ENCODE results near the gene APOOL.

APOOL gene

DNA sequence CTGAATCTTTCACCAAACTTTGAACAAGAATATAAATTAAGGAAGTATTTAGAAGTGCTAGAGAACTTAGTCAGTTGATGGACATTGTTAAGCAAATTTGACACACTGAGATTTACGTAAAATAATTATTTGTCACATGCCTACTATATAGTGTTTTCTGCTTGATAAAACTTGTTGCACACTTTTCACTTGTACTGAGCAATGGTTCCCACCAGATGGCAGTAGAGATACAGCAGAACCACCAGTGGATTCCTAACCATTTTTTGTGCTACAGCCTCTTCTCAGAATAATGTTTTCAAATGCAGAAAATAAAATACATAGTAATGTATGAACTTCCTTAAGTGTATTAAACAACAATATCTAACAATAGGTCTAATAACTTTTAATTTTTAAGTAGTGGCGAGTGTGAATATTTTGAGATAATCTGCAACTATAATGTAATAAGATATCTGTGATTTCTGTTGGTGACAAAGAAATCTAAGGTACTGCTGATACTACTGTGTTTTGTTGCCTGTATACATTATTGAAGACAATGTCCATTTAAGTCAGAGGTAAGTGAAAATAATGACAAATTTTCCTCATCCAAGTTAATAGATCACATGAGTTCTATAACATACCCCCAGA, 81.2 kb downstream of the APOOL start:
- Histone ChIP-seq H3K36me3 (ENCODE audit: control insufficient read depth in 1 of 2, insufficient read depth in 2 of 2, low read length in 2 of 2) (peaks cover 3 to 5% of the 10 kb centered on the region in 2 donors), H3K27me3 (ENCODE audit: low read depth, low read length) (no peaks in the 10 kb centered on the region), H3K4me1 (ENCODE audit: control insufficient read depth in 1 of 2, insufficient read depth in 2 of 2, low read length in 2 of 2) (no peaks in the 10 kb centered on the region), H3K4me3 (ENCODE audit: low read depth in 1 of 2, low read length in 2 of 2) (no peak overlapping the region), H3K9me3 (ENCODE audit: control insufficient read depth in 1 of 2, low read length in 2 of 2) (no peaks in the 10 kb centered on the region), H3K27ac (ENCODE audit: low read length) (no peak overlapping the region)

DNA sequence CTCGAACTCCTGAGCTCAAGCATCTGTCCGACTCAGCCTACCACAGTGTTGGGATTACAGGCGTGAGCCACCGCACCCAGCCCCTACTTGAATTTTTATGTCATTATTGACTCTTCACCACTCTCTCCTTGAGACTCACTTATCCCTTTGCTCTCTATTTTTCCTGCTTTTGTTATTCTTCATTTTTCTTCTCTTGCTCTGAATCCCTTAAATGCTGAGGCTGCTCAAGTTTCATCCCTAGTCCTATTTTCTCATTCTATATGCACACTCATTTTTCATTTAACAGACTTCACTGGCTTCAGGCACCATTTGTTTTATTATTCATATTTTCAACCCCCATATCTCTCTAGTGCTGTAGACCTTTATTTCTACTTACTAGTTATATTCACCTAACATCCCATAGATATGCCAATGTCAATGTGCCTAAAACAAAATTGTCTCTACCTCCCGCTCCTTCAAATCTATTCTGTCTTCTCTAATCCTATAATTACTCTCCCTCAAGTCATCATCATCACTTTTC, 85.7 kb downstream of the APOOL start:
- Histone ChIP-seq H3K36me3 (ENCODE audit: control insufficient read depth in 1 of 2, insufficient read depth in 2 of 2, low read length in 2 of 2) (peaks cover 7 to 18% of the 10 kb centered on the region in 2 donors), H3K4me1 (ENCODE audit: control insufficient read depth in 1 of 2, insufficient read depth in 2 of 2, low read length in 2 of 2) (no peaks in the 10 kb centered on the region), H3K27me3 (ENCODE audit: low read depth, low read length) (no peaks in the 10 kb centered on the region), H3K4me3 (ENCODE audit: low read depth in 1 of 2, low read length in 2 of 2) (no peak overlapping the region), H3K9me3 (ENCODE audit: control insufficient read depth in 1 of 2, low read length in 2 of 2) (no peaks in the 10 kb centered on the region), H3K27ac (ENCODE audit: low read length) (no peak overlapping the region)

DNA sequence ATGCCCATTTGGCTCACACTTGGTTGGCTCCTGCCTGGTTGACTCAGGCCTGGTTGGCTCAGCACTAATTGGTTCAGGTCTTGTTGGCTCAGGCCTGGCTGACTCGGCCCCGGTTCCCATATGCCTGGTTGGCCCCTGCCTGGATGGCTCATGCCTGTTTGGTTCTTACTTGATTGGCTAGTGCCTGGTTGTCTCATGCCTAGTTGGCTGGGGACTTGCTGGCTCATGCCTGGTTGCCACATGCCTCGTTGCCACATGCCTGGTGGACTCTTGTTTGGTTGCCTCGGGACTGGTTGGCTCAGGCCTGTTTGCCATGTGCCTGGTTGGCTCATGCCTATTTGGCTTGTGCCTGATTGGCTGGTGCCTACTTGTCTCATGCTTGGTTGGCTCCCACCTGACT, 103.7 kb downstream of the APOOL start:
- Histone ChIP-seq H3K36me3 (ENCODE audit: control insufficient read depth in 1 of 2, insufficient read depth in 2 of 2, low read length in 2 of 2) (no peaks in the 10 kb centered on the region), H3K4me3 (ENCODE audit: low read depth in 1 of 2, low read length in 2 of 2) (no peak overlapping the region), H3K27ac (ENCODE audit: low read length) (no peak overlapping the region), H3K27me3 (ENCODE audit: low read depth, low read length) (no peaks in the 10 kb centered on the region), H3K9me3 (ENCODE audit: control insufficient read depth in 1 of 2, low read length in 2 of 2) (no peaks in the 10 kb centered on the region), H3K4me1 (ENCODE audit: control insufficient read depth in 1 of 2, insufficient read depth in 2 of 2, low read length in 2 of 2) (no peaks in the 10 kb centered on the region)

DNA sequence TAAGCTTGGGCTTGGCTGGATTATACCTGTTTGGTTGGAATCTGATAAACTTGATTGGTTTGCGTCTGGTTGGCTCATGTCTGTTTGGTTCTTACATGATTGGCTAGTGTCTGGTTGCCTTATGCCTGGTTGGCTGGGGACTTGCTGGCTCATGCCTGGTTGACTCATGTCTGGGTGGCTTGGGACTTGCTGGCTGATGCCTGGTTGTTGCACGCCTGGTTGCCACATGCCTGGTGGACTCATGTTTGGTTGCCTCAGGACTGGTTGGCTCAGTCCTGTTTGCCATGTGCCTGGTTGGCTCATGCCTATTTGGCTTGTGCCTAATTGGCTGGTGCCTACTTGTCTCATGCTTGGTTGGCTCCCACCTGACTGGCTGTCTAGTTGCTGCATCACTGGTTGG, 104.5 kb downstream of the APOOL start:
- H3K27ac ChIP-seq (ENCODE audit: low read length) = no peak overlapping the region
- no peak overlapping the region for H3K4me3 ChIP-seq (ENCODE audit: low read depth in 1 of 2, low read length in 2 of 2)
- no peaks in the 10 kb centered on the region for H3K27me3 ChIP-seq (ENCODE audit: low read depth, low read length)
- no peaks in the 10 kb centered on the region for H3K9me3 ChIP-seq (ENCODE audit: control insufficient read depth in 1 of 2, low read length in 2 of 2)
- no peaks in the 10 kb centered on the region for H3K4me1 ChIP-seq (ENCODE audit: control insufficient read depth in 1 of 2, insufficient read depth in 2 of 2, low read length in 2 of 2)
- H3K36me3 ChIP-seq (ENCODE audit: control insufficient read depth in 1 of 2, insufficient read depth in 2 of 2, low read length in 2 of 2) = no peaks in the 10 kb centered on the region

DNA sequence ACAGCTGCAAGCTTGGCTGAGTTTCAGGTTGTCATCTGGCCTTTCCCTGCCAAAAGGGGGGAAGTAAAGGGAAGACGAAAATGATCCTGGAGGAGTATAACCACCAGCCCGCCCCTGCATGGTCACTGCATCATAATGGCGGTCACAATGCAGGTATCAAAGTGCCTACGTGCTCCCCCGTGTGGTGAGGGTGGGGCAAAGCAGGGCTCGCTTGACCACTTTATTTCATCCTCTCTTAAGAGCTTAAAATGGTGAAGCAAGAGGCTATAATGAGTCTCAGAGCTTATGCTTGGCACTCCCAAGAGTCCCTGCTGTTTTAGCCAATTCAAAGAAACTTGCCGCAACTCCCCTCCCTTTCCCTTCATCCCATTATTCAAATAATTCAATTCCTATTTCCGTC, 105.6 kb downstream of the APOOL start:
- Histone ChIP-seq H3K9me3 (ENCODE audit: control insufficient read depth in 1 of 2, low read length in 2 of 2) (no peaks in the 10 kb centered on the region), H3K36me3 (ENCODE audit: control insufficient read depth in 1 of 2, insufficient read depth in 2 of 2, low read length in 2 of 2) (no peaks in the 10 kb centered on the region), H3K27ac (ENCODE audit: low read length) (no peak overlapping the region), H3K4me1 (ENCODE audit: control insufficient read depth in 1 of 2, insufficient read depth in 2 of 2, low read length in 2 of 2) (no peaks in the 10 kb centered on the region), H3K4me3 (ENCODE audit: low read depth in 1 of 2, low read length in 2 of 2) (no peak overlapping the region), H3K27me3 (ENCODE audit: low read depth, low read length) (no peaks in the 10 kb centered on the region)

DNA sequence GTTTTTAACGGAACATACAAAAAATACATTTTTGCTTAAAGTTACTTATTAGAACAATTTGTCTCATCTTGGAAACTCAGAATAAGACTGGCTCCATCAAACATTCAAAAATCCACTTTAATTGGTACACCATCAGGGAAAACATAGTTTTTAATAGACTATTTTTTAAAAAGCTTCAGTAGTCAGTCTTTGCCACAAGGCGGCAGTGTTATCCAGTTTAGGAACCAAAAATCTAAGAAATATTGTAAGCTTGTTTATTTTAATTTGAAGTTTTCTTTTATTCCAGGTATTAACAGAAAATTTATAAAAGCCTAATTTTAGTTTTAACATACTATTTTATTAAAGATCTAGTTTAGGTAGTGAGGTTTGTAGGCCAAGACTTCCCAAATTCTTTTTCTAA, 107.7 kb downstream of the APOOL start:
- H3K4me1 ChIP-seq (ENCODE audit: control insufficient read depth in 1 of 2, insufficient read depth in 2 of 2, low read length in 2 of 2) = no peaks in the 10 kb centered on the region
- H3K4me3 ChIP-seq (ENCODE audit: low read depth in 1 of 2, low read length in 2 of 2) = no peak overlapping the region
- H3K27ac ChIP-seq (ENCODE audit: low read length) = no peak overlapping the region
- H3K9me3 ChIP-seq (ENCODE audit: control insufficient read depth in 1 of 2, low read length in 2 of 2) = no peaks in the 10 kb centered on the region
- H3K27me3 ChIP-seq (ENCODE audit: low read depth, low read length) = no peaks in the 10 kb centered on the region
- no peaks in the 10 kb centered on the region for H3K36me3 ChIP-seq (ENCODE audit: control insufficient read depth in 1 of 2, insufficient read depth in 2 of 2, low read length in 2 of 2)

DNA sequence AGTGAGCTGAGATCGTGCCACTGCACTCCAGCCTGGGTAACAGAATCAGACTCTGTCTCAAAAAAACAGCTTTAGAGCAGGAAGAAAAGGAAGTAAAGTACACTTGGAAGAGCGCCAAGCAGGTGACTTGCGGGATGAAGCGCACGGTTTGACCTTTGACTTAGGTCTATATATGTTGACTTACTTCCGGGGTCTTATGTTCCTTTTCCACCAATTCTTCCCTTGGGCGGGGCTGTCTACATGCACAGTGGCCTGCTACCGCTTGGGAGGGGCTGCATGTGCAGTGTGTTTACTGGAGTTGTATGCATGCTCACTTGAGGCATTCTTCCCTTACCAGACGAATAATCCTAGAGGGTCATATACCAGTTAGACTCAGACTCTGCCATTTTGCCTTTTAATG, 108.6 kb downstream of the APOOL start:
- Histone ChIP-seq H3K4me3 (ENCODE audit: low read depth in 1 of 2, low read length in 2 of 2) (no peak overlapping the region), H3K9me3 (ENCODE audit: control insufficient read depth in 1 of 2, low read length in 2 of 2) (no peaks in the 10 kb centered on the region), H3K4me1 (ENCODE audit: control insufficient read depth in 1 of 2, insufficient read depth in 2 of 2, low read length in 2 of 2) (no peaks in the 10 kb centered on the region), H3K36me3 (ENCODE audit: control insufficient read depth in 1 of 2, insufficient read depth in 2 of 2, low read length in 2 of 2) (no peaks in the 10 kb centered on the region), H3K27me3 (ENCODE audit: low read depth, low read length) (no peaks in the 10 kb centered on the region), H3K27ac (ENCODE audit: low read length) (no peak overlapping the region)

DNA sequence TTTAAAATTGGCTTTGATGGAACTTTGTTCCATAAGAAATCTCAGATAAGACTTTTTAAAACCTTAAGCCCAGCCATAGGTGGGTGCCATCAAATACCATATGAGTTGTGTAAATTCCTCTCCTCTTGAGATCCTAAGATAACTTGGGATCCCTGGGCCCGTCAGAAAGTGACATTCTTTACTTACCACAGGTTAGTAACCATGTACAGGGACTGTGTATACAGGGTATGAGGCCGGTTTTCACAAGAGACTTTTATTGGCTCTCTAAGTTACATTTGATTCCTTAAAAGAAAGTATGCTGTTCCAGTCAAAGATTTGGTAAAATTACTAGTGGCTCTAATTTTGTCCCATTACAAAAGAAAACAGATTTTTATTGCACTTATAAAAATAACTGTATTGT, 110.1 kb downstream of the APOOL start:
- H3K36me3 ChIP-seq (ENCODE audit: control insufficient read depth in 1 of 2, insufficient read depth in 2 of 2, low read length in 2 of 2) = no peaks in the 10 kb centered on the region
- H3K4me1 ChIP-seq (ENCODE audit: control insufficient read depth in 1 of 2, insufficient read depth in 2 of 2, low read length in 2 of 2) = no peaks in the 10 kb centered on the region
- no peak overlapping the region for H3K4me3 ChIP-seq (ENCODE audit: low read depth in 1 of 2, low read length in 2 of 2)
- no peak overlapping the region for H3K27ac ChIP-seq (ENCODE audit: low read length)
- no peaks in the 10 kb centered on the region for H3K27me3 ChIP-seq (ENCODE audit: low read depth, low read length)
- no peaks in the 10 kb centered on the region for H3K9me3 ChIP-seq (ENCODE audit: control insufficient read depth in 1 of 2, low read length in 2 of 2)

DNA sequence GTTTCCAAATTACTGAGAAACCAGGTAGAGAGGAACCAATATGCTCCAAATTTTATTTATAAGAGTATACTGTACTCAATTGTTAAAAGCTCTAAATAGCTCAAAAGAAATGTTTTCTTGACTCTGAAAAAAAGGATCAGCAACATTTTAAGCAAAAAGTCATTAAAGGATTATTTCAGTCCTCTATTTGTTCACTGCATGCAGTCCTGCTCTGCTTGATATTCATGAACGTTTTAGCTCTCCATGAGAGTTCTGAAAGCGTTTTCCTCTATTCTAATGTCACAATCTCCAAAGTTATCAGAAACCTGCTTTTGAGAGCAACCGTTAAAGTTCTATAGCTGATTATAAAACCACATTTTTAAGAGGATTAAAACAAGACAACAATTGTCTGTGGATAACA, 110.5 kb downstream of the APOOL start:
- no peaks in the 10 kb centered on the region for H3K27me3 ChIP-seq (ENCODE audit: low read depth, low read length)
- H3K4me3 ChIP-seq (ENCODE audit: low read depth in 1 of 2, low read length in 2 of 2) = no peak overlapping the region
- no peaks in the 10 kb centered on the region for H3K9me3 ChIP-seq (ENCODE audit: control insufficient read depth in 1 of 2, low read length in 2 of 2)
- H3K27ac ChIP-seq (ENCODE audit: low read length) = no peak overlapping the region
- H3K4me1 ChIP-seq (ENCODE audit: control insufficient read depth in 1 of 2, insufficient read depth in 2 of 2, low read length in 2 of 2) = no peaks in the 10 kb centered on the region
- H3K36me3 ChIP-seq (ENCODE audit: control insufficient read depth in 1 of 2, insufficient read depth in 2 of 2, low read length in 2 of 2) = no peaks in the 10 kb centered on the region

DNA sequence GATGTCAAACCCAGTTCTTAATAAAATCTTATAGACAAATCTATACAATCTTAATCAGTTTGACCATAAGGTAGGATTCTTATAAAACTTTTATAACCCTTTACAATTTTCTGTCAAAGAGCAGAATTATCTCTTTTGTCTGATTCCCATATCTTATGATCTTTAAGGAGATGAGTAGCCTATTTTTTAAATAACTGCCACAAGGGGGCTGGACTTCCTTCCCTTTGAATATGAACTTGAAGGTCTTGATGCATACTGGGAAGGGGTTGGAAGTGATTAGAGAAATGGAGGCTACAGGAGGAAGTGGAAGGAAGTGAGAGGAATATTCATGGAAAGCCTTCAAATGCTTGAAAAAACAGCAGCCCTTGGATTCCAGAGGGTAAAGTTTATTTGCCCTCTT, 111.1 kb downstream of the APOOL start:
- H3K27me3 ChIP-seq (ENCODE audit: low read depth, low read length) = no peaks in the 10 kb centered on the region
- no peaks in the 10 kb centered on the region for H3K36me3 ChIP-seq (ENCODE audit: control insufficient read depth in 1 of 2, insufficient read depth in 2 of 2, low read length in 2 of 2)
- H3K4me1 ChIP-seq (ENCODE audit: control insufficient read depth in 1 of 2, insufficient read depth in 2 of 2, low read length in 2 of 2) = no peaks in the 10 kb centered on the region
- no peaks in the 10 kb centered on the region for H3K9me3 ChIP-seq (ENCODE audit: control insufficient read depth in 1 of 2, low read length in 2 of 2)
- H3K27ac ChIP-seq (ENCODE audit: low read length) = no peak overlapping the region
- H3K4me3 ChIP-seq (ENCODE audit: low read depth in 1 of 2, low read length in 2 of 2) = no peak overlapping the region

DNA sequence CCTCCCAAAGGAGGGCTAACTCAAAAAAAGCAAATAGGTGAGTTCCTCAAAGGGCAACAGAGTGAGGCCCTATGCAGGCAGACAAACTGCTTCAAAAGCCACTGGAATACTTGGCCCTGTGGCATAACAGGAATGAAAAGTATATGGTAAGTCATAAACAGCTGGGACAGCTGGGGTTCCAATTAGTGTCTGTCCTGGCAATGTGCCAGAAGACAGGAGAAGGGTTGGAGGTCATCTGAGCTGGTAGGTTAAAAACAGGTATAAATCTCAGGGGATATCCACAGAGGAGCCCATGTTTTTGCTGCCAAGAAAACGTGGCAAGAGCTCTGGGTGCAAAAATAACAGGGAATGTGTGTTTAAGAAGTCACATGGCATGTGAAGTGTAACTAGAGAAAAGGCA, 111.6 kb downstream of the APOOL start:
- Histone ChIP-seq H3K27ac (ENCODE audit: low read length) (no peak overlapping the region), H3K9me3 (ENCODE audit: control insufficient read depth in 1 of 2, low read length in 2 of 2) (no peaks in the 10 kb centered on the region), H3K27me3 (ENCODE audit: low read depth, low read length) (no peaks in the 10 kb centered on the region), H3K4me3 (ENCODE audit: low read depth in 1 of 2, low read length in 2 of 2) (no peak overlapping the region), H3K36me3 (ENCODE audit: control insufficient read depth in 1 of 2, insufficient read depth in 2 of 2, low read length in 2 of 2) (no peaks in the 10 kb centered on the region), H3K4me1 (ENCODE audit: control insufficient read depth in 1 of 2, insufficient read depth in 2 of 2, low read length in 2 of 2) (no peaks in the 10 kb centered on the region)

DNA sequence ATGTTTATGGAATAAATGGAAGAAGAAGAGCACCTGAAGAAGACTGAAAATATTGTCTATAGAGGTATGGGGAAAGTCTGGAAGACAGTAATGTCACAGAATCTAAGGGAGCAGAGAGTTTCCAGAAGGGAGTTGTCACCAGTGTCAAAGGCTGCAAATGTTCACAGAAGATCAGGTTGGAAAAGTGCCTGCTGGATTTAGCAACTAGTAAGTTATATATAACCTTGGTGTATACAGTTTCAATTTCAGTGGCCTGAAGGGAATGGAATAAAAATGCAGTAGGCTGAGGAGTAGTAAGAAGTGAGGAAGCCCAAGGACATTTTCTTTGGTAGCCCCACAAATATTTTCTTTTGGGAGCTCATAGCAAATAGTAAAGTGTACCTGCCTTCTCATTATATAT, 132.7 kb downstream of the APOOL start:
- Histone ChIP-seq H3K27ac (ENCODE audit: low read length) (no peak overlapping the region), H3K27me3 (ENCODE audit: low read depth, low read length) (no peaks in the 10 kb centered on the region), H3K9me3 (ENCODE audit: control insufficient read depth in 1 of 2, low read length in 2 of 2) (no peaks in the 10 kb centered on the region), H3K4me3 (ENCODE audit: low read depth in 1 of 2, low read length in 2 of 2) (no peak overlapping the region), H3K36me3 (ENCODE audit: control insufficient read depth in 1 of 2, insufficient read depth in 2 of 2, low read length in 2 of 2) (no peaks in the 10 kb centered on the region), H3K4me1 (ENCODE audit: control insufficient read depth in 1 of 2, insufficient read depth in 2 of 2, low read length in 2 of 2) (no peaks in the 10 kb centered on the region)
